ENCODE results near the gene FLAD1. TPM values are rescaled to one million over a fixed set of nuclear protein-coding genes. Genes with fewer than 3 reads are reported as not detected.

FLAD1 gene
- total RNA-seq, 4 donors from 2014 or later, result 19.5 to 29.6 (median 23.0) TPM

GRCh38 chr1:154990276-154990675, 7.1 kb downstream of the FLAD1 start:
- Histone ChIP-seq H3K36me3 (peaks cover 7 to 66% (median 60%) of the 10 kb centered on the region in 4 donors), H3K4me3 (no peak overlapping the region), H3K4me1 (peaks cover 0 to 18% (median 10%) of the 10 kb centered on the region in 4 donors), H3K9me3 (no peaks in the 10 kb centered on the region), H3K27ac (replicated peaks in 1 of 4) (no peak overlapping the region), H3K27me3 (no peaks in the 10 kb centered on the region)
- intact Hi-C loops (cut with DNase I), result no loop called here
- TF ChIP-seq EP300 (IDR thresholded peaks at IDR 0.05) (no peak), CTCF (IDR thresholded peaks at IDR 0.05) (no peak), POLR2AphosphoS5 (IDR thresholded peaks at IDR 0.05) (no peak), POLR2A (IDR thresholded peaks at IDR 0.05; ENCODE audit: low read depth) (no peak)
- 90% methylated on average over 8 of the region's 8 CpGs for WGBS
- DNase-seq (ENCODE audit: extremely low spot score), result no peak

- intact Hi-C loops (cut with DNase I), result no loop called here
- H3K4me1 ChIP-seq, result peaks cover 0 to 22% (median 14%) of the 10 kb centered on the region in 4 donors
These were observed 9.8 kb downstream of the FLAD1 start for GRCh38 chr1:154992721-154993571.

GRCh38 chr1:154993572-154994268, 10.6 kb downstream of the FLAD1 start, which contains the start of gene LENEP:
Gene LENEP (plus strand): TSS chr1:154993586. CDS start chr1:154993608, 22 bp downstream.
- TF ChIP-seq POLR2A (IDR thresholded peaks at IDR 0.05; ENCODE audit: low read depth) (no peak), EP300 (IDR thresholded peaks at IDR 0.05) (no peak), POLR2AphosphoS5 (IDR thresholded peaks at IDR 0.05) (no peak), CTCF (IDR thresholded peaks at IDR 0.05) (no peak)
- Histone ChIP-seq H3K36me3 (peaks cover 7 to 44% (median 40%) of the 10 kb centered on the region in 4 donors), H3K4me1 (peaks cover under 1 to 22% (median 17%) of the 10 kb centered on the region in 4 donors), H3K4me3 (no peak within 1 kb of the TSS), H3K27ac (replicated peaks in 1 of 4) (no peak within 1 kb of the TSS), H3K9me3 (no peaks in the 10 kb centered on the region), H3K27me3 (no peaks in the 10 kb centered on the region)
- intact Hi-C loops (cut with DNase I), result no loop called here
- WGBS, result 100% methylated on average over 1 of the region's 8 CpGs
- DNase-seq (ENCODE audit: extremely low spot score), result no peak

More at GRCh38 chr1:154992721-154993571, 9.8 kb downstream of the FLAD1 start:
- TF ChIP-seq EP300 (IDR thresholded peaks at IDR 0.05) (no peak), POLR2AphosphoS5 (IDR thresholded peaks at IDR 0.05) (no peak), CTCF (IDR thresholded peaks at IDR 0.05) (no peak), POLR2A (IDR thresholded peaks at IDR 0.05; ENCODE audit: low read depth) (no peak)
- no peak overlapping the region for H3K4me3 ChIP-seq
- no peak for DNase-seq (ENCODE audit: extremely low spot score)
- no peak overlapping the region for H3K27ac ChIP-seq (replicated peaks in 1 of 4)
- H3K36me3 ChIP-seq, result peaks cover 7 to 52% (median 48%) of the 10 kb centered on the region in 4 donors
- WGBS, result 85% methylated on average over 12 of the region's 14 CpGs
- no peaks in the 10 kb centered on the region for H3K27me3 ChIP-seq
- H3K9me3 ChIP-seq, result no peaks in the 10 kb centered on the region

- intact Hi-C loops (cut with DNase I), result no loop called here
- H3K9me3 ChIP-seq, result no peaks in the 10 kb centered on the region
- WGBS, result 50% methylated on average over 1 of the region's 1 CpG
- H3K36me3 ChIP-seq, result peaks cover 7 to 39% (median 36%) of the 10 kb centered on the region in 4 donors
- no peaks in the 10 kb centered on the region for H3K27me3 ChIP-seq
- peaks cover 6 to 26% (median 21%) of the 10 kb centered on the region in 4 donors for H3K4me1 ChIP-seq
- no peak overlapping the region for H3K4me3 ChIP-seq
- no peak for DNase-seq (ENCODE audit: extremely low spot score)
- no peak for TF ChIP-seq CTCF (IDR thresholded peaks at IDR 0.05)
- TF ChIP-seq POLR2A (IDR thresholded peaks at IDR 0.05; ENCODE audit: low read depth), result no peak
- no peak for TF ChIP-seq POLR2AphosphoS5 (IDR thresholded peaks at IDR 0.05)
- no peak for TF ChIP-seq EP300 (IDR thresholded peaks at IDR 0.05)
- H3K27ac ChIP-seq (replicated peaks in 1 of 4), result no peak overlapping the region
These were observed 11.1 kb downstream of the FLAD1 start for GRCh38 chr1:154994269-154994587.
